ENCODE data around the gene SSBP4.

- TF ChIP-seq CTCF (IDR thresholded peaks at IDR 0.05; ENCODE audit: insufficient read depth, low read depth, low read length) (no peak), EZH2 (IDR thresholded peaks at IDR 0.05; ENCODE audit: insufficient read depth, low read length) (no peak)
Observed at GRCh38 chr19:18399008-18399407, 20.2 kb upstream of the SSBP4 start.

All from astrocyte (in vitro differentiated cells and primary cell).